CD4-positive, alpha-beta T cell treated with Interleukin-4 for 1 hour (primary cell): ENCODE measurements around the gene APP.

ENCODE experiments used
- DNase-seq, 2 donors: peaks; one replicate each; pipeline ENCODE4 v3.0.0-alpha.2; 2020 to 2022

The APP gene

DNA sequence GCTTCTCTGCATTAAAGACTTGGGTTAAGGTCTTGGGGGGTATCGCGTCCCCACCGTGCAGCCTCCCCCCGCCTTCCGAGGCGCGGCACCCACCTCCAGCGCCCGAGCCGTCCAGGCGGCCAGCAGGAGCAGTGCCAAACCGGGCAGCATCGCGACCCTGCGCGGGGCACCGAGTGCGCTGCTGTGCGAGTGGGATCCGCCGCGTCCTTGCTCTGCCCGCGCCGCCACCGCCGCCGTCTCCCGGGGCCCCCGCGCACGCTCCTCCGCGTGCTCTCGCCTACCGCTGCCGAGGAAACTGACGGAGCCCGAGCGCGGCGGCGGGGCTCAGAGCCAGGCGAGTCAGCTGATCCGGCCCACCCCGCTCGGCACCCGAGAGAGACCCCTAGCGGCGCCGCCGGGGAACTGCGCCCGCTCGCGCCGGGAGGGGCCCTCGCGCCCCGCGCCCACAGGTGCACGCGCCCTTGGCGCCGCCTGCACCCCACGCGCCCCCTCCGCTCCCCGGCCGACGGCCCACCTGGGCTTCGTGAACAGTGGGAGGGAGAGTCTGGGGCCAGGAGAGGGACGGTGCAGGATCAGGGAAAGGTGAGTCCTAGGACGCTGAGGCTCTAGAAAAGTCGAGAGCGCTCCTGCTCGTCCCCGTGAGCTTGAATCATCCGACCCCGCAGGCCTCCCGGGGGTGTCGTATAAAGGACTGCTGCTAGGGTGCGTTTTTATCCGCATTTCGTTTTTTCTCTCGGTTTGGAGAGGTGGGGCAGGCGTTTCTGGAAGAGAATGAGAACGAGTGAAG is at the start of gene APP:
Gene APP (minus strand): TSS at position 300 of the 787 bp plus-strand sequence. CDS start 150 bp downstream, at position 150.
- peak; percentile 83 to 86 for DNase-seq

DNA sequence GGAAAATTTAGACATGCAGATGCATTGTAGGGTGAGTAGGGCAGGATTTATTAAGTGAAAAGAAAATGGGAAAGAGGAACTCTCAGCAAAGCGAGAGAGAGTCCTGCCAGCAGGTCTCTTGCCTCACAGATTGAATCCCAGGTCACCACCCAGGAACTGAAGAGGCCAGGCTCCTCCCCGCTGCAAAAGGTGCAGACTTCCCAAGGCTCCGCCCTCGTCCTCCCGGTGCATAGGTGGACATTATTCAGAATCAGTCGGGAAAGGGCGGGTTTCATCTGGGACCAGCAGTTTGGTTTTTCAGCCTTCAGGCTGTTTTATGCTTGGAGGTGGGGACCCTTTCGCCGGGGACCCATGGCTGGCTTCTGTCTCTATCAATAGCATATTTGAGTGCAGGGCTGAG is 41.6 kb upstream of the APP start:
- no peak for DNase-seq

DNA sequence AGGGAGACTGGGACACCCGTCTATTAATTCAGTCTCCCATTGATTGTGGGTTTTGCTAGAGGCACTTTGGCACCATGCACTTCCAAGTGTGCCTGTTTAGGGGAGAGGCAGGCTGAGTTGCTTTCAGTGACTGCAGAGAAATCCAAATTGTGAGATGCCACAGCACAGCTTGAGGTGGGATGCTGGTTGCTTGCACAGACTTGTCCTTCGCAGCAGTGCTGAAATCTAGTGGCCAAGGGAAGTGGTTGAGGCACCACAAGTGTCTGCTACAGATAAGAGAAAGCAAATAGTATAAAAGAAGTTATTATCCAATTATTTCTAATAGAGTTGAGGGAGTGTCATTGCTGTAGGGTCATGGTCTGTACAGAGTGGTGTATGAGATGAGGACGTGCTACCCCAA is 40.0 kb upstream of the APP start:
- DNase-seq = no peak

DNA sequence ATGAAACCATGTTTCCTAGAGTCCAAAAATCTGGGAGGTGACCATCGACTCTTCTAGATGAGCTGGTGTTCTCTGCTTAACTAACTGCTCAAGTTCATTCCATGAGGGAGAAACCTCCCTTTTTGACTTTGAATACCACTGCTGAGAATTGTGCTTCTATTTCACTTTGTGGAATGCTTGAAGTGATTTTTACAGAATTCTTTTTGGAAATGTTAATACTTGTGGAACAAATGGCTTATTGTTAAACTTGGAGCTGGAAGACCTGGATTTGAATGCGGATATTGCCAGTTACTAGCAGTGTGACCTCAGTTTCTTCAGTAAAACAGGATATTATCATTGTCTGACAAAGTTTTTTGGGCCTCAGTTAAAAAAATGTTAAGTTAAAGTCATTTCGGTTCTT is 36.5 kb upstream of the APP start:
- no peak for DNase-seq

DNA sequence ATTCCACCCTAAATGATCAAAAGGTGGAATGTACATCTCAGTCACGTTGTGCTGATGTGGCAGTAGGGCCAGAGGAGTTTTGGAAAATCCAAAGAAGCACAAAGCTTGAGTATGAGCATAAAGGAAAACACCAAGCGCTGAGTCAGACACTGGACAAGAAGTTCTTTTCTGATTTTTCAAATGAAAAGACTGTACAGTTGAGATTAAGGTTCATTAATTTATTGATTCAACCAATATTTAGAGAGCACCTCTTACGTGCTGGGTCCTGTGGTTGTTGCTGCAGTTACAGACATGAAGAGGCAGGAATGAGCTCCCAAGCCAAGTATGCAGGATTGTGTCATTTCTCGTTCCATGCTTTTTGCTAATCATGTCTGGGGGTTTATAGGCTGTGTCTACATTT is 28.9 kb upstream of the APP start:
- no peak for DNase-seq

DNA sequence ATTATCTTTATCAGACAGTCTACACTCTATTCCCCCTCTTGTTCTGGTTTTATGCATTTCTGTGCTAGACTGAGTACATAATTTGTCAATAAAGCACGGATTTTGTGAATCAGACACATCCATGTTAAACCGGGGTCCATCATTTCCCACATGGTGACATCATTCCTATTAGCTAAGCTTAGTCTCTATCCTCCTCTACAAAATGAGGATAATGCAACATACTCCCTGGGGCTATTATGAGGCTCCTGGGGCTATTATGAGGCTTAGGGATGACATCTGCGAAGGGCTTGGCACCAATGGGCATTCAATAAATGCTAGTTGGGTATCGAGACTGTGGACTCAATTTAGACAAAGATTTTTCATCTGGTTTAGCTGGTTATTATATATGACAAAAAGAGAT is 25.1 kb upstream of the APP start:
- no peak for DNase-seq

DNA sequence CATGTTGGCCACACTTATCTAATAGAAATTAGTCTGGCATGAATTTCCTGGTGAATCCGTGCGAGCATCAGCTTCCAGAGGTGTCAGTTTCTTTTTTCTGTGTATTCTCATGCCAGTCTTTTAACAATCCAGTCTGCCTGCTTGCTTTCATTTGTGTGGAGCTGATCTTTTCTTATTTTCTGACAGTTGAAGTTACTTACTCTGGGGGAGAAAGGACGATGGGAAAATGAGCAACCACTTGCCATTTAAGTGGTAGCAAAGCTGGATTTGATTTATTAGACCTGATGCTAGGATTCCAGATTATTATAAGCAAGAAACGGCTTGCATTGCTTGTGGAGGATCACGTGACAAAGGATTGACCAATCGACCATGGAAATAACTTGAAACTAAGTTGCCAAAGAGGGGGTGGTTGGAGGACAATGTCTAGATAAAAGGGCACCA is 24.3 kb upstream of the APP start:
- DNase-seq = no peak

DNA sequence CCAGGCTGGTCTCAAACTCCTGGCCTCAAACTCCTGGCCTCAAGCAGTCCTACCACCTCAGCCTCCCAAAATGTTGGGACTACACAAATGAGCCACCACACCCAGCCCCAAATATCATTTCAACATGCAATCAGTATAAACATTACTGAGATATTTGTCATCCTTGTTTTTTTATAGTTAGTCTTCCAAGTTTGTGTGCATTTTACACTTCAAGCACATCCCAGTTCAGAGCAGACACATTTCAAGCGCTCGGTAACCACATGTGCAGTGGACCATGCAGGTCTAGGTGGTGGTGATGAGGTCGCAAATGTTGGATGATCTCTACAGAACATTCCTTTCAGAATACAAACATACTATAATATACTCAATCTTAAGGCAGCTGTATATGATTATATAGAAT is 23.8 kb upstream of the APP start:
- no peak for DNase-seq

DNA sequence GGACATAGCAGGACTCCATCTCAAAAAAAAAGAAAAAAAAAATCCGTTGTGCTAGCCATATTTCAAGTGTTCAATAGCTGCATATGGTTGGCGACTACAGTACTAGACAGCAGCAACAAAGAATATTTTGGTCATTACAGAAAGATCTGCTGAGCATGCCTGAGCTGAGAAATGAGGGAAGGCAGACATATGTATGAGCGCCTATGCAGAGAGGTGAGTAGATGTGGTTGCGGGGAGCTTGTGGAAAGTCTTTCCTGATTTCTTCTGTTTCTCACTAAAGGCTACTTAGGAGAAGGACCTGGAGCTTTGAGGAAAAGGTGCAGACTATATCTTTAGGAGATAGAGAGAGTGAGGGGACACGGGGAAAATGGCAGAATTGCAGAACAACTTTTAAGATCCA is 21.0 kb upstream of the APP start:
- DNase-seq = no peak

DNA sequence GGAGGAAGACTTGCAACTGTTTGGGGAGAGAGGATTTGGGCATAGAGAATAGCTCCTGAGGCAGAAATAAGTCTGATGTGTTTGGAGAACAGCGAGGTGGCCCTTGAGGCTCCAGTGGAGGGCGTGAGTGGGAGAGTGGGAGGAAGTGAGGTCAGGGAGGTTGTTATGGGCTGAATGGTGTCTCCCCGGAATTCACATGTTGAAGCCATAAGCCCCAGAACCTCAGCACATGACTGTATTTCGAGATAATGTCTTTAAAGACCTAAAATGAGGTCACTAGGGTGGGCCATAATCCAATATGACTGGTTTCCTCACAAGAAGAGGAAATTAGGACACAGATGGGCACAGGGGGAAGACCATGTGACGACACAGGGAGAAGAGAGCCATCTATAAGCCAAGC is 17.9 kb upstream of the APP start:
- no peak for DNase-seq

DNA sequence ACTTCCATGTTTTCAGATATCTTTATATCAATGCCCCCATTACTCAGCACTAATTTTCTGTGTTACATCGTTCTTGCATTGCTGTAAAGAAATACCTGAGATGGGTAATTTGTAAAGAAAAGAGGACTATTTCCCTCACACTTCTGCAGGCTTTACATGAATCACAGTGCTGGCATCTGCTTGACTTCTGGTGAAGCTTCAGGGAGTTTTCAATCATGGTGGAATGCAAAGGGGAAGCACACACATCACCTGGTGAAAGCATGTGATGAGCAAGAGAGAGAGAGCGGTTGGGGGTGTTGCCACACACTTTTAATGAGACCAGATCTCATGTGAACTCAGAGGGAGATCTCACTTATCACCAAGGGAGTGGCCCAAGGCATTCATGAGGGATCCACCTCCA is 14.9 kb upstream of the APP start:
- DNase-seq = no peak

DNA sequence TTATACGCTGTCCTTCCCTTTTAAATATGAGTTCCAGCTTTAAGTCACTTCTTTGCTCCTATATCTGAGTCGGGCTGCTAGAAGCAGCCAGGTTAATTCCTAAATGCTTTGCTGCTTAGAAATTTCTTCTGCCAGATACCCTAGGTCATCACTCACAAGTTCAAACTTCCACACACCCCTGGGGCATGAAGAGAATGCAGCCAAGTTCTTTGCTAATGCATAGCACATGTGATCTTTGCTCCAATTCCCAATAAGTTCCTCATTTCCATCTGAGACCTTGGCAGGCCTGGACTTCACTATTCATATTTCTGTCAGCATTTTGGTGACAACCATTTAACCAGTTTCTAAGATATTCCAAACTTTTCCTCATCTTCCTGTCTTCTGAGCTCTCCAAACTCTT is 14.5 kb upstream of the APP start:
- DNase-seq = no peak

DNA sequence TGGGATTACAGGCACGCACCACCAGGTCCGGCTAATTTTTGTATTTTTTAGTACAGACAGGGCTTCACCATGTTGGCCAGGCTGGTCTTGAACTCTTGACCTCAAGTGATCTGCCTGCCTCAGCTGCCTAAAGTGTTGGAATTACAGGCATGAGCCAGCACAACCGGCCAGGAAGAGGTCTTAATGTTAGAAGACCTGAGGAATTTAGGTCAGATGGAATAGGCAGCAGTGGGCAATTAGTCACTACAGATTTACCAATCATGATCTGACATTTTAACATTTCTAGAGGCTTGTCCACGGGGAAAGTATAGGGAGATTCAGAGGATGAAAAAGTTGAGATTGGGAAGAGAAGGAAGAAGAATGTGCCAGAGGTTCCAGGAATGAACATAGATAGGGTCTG is 8.9 kb upstream of the APP start:
- DNase-seq = no peak

DNA sequence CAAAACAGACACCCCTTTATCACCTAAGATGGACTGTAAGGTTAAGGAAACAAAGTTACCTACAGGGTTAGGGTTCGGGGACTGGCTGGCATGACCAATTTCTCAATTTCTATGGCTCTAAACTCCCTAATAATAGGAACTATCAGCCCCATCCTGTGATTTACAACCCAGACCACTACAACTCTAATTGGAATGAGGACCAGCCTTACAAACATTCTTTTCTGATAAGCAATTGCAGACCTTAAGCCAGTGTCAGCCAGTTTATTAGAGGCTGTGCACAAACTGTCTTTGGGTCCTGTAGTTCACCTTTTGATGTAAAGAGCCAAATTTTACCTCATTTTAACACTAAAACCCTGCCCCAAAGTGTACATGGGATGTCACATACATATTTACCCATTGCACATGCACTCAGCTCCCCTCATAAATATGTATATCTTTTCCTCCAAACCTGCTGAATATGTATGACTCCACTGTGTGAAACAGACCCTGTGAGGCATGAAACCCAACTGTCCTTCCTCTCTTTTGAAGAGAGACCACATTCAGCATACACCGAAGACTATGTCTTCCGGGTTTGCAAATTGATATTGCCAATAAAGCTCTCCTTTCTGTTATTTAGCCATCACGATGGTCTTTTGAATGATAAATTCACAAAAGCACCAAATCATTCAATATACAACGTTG is 7.3 kb upstream of the APP start:
- no peak for DNase-seq

DNA sequence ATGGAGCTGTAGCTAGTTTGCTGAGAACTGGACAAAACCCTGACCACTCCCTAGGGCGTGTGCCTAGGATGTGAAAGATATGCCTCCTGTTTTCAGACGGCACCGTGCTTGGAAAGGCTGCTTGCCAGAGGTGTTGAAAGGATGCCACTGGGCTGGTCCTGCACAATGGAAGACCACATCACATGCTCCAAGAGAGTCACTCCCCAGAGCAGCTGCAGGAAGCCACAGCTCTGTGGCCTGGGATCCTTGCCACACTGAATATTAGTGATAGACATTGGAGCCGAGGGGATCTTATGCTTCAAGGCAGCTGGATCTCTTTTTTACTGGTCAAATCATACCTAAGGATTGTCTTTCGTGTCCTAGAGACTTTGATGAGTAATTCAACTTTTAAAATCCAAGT is 6.6 kb upstream of the APP start:
- no peak for DNase-seq

DNA sequence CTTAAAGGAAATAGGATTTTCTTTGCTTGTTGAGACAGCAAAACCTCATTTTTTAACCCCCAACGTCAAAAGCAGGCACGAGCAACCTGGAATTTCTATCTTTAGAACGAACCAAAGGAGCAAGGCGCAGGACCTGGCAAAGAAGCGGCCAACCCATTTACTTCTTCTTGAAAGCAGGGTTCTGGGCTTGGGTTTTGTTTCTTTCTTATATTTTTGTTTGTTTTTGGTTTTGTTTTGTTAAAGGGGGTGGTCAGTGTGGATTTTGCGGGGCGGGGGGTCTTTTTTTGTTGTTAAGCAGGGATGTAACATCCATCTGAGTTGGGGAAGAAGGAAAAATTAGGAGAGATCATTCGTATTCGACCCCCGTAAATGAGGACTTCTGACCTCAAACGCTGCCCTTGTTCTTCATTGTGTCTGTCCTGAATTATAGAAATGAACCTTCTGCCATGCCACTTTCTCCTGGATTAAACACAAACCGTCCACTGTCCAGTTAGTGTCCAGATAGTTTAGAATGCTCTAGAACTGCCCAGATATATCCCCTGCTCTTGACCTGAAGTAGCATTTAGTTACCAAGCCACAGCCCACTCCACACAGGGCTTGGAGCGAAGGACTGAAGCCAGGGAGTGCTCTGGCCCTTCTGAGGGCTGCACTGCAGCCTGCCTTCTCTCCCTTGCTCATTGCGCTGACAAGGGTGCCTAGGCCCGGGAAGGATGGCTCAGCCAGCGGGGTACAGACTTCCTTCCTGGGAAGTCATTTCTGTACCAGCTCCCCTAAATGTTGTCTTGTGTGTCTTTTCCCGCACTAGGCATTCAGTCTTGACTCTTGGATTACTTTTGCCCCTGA is 909 bp upstream of the APP start:
- no peak for DNase-seq

DNA sequence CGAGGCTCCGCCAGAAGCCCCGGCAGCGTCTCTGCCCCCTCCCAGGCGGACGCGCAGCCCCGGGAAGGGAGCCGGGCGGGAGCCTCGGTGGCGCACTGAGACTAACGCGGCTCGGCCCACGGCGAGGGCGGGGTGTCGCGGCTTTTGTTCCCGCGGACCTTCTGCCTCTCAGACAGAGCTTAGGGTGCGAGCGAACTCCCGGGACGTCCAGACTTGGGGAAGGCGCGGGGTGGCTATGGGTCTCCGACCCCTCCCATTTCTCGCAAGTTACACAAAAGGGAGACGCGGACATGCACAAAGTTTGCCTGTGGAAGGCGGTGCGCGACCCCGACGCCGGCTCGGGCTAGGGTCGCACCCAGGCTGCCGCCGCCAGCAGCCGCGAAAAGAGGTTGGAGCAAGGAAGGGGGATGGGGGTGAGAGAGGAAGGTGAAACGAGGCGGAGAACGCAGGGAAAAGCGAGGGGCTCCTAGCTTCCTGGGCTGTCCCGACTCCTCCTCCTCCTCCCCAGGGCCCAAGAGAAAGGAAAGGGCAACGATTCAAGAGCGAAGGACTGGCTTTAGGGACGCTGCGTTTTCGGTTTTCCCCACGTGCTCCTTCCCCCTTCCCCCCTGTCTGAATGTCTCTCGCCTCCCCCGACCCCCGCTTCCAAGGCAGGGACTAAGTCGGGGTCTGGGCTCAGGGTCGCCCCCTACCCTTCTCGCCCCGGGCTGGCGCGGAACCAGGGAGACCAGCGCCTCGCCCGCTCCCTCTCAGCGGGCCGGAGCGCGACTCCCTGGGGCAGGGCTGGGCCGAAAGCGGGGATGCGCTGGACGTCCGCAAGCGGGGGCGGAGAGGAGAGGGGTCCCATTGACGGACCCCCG is 729 bp downstream of the APP start:
- peak; percentile 23 to 24 for DNase-seq

DNA sequence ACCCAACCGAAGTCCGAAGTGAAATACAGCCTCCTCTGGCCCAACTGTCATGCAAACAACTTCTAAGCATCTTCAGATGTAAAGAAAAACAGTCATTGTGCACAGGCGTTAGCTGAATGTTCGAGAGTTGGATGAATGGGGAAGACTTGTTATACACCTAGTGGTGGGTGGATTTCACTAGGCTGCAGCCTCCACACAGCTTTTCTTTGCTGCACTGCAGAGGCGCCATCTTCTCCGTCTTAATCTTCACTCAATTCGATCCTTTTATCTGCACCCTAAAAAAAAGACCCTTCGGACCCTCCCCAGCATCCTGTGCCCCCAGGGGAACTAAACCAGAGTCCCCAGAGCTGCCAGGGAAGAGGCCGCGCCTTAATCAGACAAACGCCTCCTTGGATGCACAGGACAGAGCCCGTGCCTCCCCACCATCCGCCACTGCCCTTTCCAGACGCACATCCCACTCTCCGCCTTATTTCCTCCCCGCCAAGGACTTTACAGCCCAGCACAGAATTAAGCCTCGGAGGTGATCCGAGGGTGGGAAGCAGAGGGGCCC is 1.4 kb downstream of the APP start:
- DNase-seq = peak; percentile 51 to 58

DNA sequence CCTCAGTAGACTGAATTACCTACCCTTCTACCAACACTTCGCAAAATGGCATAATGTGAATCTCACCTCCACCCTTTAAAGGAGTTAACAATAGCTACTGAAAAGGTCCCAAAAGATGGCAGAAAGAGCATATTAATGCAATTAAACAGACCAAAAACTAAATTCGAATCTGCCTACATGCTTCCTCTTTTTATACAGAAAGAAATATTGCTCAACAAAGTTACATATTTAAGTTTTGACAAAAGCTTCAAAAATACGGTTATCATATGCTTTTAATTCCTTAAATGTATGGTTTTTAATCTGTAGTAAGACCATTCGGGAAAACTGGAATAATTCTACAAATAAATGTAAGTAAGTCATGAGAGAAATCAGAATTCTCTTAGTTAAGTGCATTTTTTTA is 2.2 kb downstream of the APP start:
- DNase-seq = no peak

DNA sequence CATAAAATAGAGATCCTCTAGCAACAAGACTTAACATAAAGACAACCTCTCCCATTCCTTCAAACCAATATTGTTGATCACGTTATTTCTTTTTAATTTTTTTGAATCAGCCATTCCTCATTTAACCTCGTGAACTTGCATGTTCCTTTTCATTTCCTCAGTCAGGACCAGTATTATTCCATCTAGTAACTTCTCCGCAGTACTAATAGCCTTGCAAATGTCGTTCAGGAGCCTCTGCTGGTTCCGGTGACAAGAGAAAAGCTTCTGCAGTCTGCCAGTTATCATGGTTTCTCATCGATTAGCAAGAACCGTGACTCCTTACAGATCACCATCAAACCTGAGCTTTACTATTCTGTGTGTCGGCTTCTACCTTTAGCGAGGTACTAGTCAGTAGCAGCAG is 3.0 kb downstream of the APP start:
- no peak for DNase-seq

DNA sequence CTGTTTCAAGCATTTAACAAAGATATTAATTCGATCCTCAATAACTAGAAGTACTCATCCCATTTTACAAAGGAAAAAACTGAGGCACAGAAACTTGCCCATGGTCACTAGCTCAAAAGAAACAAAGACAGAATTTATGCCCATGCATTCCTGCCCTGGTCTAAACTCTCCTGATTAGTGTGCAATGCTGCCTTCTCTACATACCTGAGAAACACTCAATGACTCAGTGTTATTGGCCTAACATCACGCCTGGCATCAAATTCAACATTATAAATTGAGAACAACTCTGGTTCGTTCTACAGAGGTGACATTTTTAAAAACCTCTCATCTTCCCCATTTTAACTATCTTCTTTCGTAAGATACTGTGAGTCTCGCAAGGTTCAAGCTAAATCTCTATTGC is 5.2 kb downstream of the APP start:
- no peak for DNase-seq

DNA sequence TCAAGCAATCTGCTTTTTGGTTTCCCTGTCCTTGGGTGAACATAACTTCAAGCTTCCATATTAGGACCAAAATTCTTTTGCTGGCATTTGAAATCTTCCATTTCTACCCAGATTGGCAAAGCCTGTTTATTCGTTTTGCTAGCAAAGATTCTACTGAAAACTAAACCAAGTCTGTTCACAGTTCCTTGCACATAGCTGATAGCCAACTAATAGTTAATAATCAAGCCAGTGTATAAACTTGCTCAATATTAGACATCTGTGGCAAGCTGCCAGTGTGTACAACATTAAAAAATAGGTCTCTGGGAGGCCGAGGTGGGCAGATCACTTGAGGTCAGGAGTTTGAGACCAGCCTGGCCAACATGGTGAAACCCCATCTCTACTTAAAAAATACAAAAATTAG is 6.3 kb downstream of the APP start:
- DNase-seq = no peak
